ENCODE measurements around the gene CD99.

GRCh38 chrX:2696698-2697215 lies 5.7 kb downstream of the CD99 start:
- no peak for TF ChIP-seq CTCF (IDR thresholded peaks at IDR 0.05)
- no peak for TF ChIP-seq MYBL2 (CRISPR knock-in tag; IDR thresholded peaks at IDR 0.05)
- TF ChIP-seq RORB (CRISPR knock-in tag; IDR thresholded peaks at IDR 0.05), result no peak
- no peak for TF ChIP-seq ATF3 (CRISPR knock-in tag; conservative IDR thresholded peaks at IDR 0.05)
- no peak for TF ChIP-seq SMAD3 (CRISPR knock-in tag; IDR thresholded peaks at IDR 0.05; ENCODE audit: borderline replicate concordance)
- no peak for TF ChIP-seq GABPB1 (CRISPR knock-in tag; IDR thresholded peaks at IDR 0.05)

All from WTC11 (cell line).